GM19238 (cell line): Measurements from ENCODE around the gene PPIF.
A peak's percentile ranks its signal among the peaks of the same experiment; 100 is the strongest.

Experiments
- DNase-seq: peaks from one replicate; pipeline ENCODE4 v3.0.0; 2011; ENCODE audit warnings: low spot score; ENCODE audit not compliant: insufficient read length

The PPIF gene

DNA sequence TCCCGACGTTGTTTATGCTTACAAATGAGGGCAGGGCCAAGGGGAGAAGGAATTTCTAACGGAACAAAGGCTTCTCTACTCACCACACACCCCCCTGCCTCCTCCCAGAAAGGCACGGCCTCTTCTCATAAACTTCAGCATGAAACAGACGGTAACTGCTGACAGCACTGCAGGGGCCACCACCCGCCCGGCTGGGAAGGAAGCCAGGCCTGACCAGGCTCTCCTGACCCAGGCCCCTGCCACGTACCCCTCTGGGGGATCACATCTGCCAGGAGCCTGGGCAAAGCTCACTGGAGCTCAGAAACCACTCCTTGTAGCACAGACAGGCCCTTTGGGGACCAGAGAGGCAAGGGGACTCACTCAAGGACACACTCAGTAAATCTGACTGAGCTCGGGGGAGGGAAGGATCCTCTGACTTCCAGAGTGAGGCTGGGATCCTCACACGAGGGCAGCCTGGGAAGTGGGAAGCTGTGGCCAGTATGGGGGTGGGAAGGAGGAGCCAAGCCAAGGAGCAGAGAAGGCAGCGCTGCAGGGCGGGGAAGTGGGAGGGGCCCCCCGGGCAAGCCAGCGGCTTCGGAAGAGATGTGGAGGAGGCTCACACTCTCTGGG, 52.1 kb downstream of the PPIF start:
- no peak for DNase-seq

DNA sequence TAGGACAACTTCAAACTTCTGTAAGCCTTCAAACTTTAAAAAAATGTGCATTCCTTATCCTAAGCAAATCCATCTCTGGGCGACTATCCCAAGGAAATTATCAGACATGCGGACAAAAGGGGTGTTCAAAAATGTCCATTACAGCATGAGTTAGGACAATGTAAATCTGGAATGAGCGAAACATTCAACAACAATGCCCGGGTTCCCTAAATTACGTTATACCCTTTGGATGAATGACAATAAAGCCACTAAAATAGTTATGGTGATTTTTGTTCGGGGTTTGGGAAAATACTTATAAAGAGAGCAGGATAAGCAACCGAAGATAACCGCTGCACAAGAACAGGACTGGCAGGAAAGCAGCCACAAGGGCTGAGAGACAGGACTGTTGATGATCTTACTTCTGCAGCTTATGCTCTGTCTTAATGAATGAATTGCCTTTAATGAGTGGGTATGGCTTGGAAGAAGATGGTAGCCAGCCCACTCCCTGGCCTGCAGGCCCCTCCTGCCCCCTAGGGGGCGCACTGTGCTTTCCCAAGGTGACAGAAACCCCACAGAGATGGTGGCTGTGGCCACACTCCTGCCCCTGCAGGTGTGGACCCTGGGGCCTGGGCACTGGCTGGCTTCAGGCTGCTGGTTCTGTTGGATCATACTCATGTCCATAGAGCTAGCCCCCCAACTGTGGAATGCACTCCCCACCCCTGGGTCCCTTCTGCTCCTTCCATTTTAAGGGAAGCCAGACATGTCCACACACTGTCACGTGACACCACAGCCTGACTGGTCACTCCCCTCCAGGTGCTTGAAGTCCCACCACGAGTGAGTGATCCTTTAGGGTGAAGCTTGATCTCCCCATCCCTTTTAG, 53.1 kb downstream of the PPIF start:
- peak; percentile 59 for DNase-seq

DNA sequence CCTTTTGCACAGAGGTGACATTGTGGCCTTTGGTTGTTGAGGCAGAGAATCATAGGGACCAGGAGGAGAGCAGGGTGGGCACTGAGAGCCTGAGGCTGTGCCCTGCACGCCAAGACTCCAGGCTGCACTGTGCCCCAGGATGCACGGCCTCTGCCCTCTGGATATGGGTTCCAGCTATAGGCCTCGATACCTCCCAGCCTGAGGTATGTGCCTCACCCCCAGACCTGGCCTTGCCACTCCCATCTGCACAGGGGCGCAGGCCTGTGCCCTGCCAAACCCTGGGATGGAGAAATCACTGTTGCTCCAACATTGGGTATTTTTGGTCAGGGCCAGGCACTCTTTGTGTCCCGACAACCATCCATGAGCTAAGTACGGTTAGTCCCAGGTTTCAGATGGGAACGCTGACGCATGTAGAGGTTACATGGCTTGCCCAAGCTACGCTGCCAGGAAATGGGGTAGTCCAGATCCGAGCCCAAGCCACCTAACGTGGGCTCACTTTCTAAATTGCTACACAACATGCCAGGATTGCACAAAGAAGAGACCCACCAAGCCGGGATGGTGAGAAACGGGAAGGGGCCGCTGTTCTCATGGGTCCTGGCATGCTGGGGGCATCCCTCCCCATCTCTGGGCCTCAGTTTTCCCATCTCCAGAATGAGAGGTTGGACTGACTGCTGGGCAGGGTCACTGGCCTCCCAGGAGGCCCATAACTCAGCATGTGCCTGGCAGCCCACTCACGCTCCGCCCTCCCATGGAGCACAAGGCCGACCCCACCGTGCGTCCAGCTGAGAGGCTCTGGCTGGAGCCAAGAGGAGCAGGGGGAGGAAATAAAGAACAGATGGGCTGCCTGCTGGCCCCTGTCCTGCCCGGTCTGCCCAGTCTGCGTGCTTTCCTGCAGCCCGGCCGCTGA, 54.0 kb downstream of the PPIF start:
- DNase-seq: no peak

DNA sequence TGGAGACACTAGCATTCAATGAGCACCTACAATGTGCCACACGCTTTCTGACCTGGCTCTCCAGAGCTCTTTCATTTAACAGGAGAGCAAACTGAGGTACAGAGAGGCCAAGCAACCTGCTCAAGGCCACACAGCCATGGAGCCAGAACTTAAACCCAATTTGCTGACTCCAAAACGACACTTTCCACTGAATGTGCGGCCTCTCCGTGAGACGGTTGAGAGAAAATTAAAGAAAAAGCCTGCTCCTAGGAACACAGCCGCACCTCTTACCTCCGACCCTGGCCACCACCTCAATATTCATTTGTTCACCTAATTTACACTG, 55.3 kb downstream of the PPIF start:
- no peak for DNase-seq

DNA sequence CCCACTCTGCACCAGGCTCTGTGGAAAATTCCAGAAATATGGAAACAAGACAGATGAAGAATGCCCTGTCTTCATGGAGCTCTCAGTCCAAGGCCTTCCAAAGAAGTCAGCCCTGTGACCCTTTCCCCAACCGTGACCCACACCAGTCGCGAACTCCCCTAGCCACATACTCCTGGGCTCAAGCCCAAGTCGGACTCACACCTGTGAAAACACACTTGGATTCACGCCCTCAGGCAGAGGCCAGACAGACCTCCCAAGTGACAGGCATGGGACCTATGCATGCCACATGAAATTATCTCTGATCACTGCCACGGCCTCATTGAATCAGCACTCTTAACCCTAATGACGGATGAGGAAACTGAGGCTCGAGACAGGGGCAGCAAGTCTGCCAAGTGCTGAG, 55.7 kb downstream of the PPIF start:
- no peak for DNase-seq

DNA sequence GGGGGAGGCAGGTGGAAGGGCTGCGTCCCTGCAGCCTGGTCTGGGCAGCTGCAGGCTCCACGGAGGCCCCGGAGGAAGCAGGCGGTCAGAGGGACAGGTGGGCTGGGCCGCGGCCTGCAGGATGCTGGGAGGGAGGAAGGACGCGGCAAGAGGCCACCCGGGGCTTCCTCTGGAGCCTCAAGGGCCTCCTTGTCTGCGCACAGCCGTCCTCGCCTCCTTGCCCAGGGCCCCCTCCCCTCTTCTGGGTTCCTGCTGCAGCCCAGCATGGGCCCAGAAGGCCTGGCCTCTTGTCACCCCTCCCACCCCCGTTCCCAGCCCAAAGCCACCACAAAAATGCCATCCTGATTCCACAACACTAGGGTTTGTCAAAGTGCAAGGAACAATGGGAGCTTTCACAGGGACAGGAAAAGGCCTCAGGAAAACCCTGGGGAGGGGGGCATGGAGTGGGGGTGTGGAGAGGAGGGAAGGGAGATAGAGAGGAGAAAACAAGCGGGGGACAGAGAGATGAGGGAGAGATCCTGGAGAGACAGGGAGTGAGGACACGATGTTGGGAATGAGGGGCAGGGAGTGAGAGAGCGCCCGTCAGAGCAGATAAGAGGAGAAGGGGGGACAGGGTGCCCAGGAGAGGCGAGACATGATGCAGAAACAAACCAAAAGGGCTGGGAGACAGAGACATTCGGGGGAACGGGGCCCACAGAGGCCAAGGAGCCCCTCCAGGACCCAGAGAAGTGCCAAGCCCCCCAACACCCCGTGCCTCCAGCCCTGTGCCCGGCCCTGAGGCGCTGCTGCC, 56.4 kb downstream of the PPIF start:
- DNase-seq: no peak

DNA sequence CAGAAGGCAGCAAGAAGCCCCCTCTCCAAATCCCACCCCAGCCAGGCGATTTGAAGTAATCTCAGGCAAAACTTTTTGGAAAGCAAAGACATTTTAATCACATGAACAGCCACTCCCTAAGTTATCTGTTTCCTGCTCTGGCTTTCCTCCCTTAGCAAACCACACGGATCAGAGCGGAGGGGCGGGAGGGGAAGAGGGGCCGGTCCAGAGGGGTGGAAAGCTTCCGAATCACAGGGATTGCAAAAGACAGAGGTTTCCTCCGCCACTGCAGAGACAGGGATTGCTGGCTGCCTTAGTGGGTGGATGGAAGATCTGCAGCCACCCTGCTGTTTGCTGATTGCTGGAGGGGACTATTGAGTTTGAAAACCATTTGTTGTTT, 57.0 kb downstream of the PPIF start:
- DNase-seq: no peak

DNA sequence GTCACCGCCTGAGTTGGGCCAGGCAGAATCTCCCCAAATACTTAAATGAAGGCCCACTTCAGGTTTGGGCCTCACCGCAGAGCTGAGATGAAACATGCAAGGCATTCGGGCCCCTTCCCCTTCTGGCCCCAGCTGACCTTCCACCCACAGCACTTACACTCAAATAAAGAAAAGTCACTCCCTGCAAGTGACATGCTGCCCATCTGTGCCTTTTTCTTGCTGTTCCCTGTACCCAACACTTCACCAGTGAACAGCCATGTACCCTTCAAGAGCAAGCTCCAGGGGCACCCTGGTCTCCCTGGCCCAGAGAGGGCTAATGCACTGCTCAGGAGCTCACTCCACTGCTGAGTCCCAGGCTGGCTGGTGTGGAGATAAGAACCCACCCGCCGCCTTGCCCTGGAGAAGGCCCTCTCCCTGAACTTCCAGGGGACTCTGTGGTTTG, 57.4 kb downstream of the PPIF start:
- no peak for DNase-seq
